DND-41 (cell line): ENCODE measurements around the gene CHN1.

Experiments used
- CTCF ChIP-seq: IDR thresholded peaks from 2 replicates; pipeline ENCODE4 v1.5.1; 2012; ENCODE audit warnings: borderline replicate concordance, low read length, moderate library complexity, mild to moderate bottlenecking; ENCODE audit not compliant: poor library complexity, severe bottlenecking; ENCODE audit errors: extremely low read depth
- EZH2 ChIP-seq: IDR thresholded peaks from 3 replicates; pipeline ENCODE4 v1.6.1; 2012; ENCODE audit warnings: borderline replicate concordance, low read depth, mild to moderate bottlenecking, moderate library complexity, low read length, inconsistent platforms; ENCODE audit not compliant: severe bottlenecking

GRCh38 chr2:174985614-174986013 lies 19.6 kb downstream of the CHN1 start:
- peak; percentile 48 for TF ChIP-seq CTCF
- no peak for TF ChIP-seq EZH2
